Stimulated activated CD4-positive, alpha-beta T cell treated with anti-CD3 and anti-CD28 coated beads, Interleukin-15, amount 100 ng/mL, for 1 hour (primary cell): ENCODE measurements around the gene KLHL2.
"Not testable (repeated sequence)": the region's sequence is repeated elsewhere in the genome, so short reads cannot be mapped to it uniquely, and the experiment has no call there.

ENCODE experiments used
- DNase-seq, 2 donors: peaks; one replicate each; pipeline ENCODE4 v3.0.0-alpha.2; 2020; ENCODE audit warnings: low read depth in 1 of 2, low spot score in 1 of 2

KLHL2 gene

GRCh38 chr4:165199722-165200121 lies 7.6 kb upstream of the KLHL2 start:
- DNase-seq: no peak

GRCh38 chr4:165201806-165202205 lies 5.6 kb upstream of the KLHL2 start:
- DNase-seq: no peak

DNA sequence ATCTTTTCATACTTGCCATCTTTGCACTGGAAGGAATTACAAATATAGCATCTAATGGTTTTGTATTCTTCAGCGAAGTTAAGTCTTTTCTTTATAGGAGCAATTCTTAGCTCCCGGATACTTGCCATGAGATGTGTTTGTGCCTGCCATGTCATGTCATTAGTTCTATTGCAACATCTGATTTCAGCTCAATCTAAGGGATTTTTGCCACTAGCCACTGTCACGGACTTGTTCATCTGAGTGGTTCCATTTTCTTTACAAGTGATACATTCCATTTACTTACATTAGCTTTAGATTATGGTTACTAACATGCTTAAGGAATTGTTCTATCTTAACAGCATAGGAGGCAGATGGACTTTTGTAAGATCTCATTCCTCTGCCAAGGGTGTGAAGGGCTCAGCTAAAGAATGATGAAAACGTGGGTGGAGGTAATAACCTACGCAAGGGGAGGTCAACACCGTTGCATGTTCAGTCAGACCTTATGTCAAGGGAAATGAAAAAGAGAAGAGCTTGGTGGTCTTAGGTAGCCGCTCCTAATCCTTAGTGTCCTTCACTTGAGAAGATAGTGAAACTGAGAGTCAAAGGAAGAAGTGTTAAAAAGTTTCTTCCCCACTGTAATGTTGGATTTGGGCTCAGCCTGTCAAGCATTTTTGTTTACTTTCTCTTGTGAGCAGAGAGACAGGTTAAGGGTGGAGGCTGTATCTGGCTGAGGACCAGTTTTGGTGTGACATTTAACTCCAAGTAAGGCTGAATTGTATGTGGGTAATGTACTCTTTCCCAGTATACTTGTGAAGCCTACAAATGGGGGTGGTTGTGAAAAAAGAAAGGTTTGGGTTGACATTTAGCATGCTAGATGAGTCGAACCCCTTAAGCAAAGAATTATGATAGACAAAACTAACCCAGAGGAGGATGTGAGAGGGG lies 3.6 kb upstream of the KLHL2 start:
- DNase-seq: no peak

DNA sequence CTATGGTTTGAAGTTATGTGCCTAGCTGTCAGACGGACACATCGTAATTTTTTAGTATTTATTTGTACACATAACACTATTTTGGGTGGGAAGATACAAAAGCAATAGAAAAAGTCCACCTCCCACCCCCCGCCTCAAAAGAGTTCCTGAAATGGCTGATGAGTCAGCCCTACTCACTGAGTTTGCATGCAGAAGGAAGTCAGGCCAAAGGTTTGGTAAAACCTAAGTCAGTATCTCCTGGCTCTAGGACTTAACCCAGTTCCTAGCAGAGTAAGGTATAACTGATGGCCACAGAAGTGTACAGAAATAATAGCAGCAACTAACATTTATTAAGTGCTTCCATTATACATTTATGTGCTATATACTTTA lies 2.9 kb upstream of the KLHL2 start:
- DNase-seq: no peak

- DNase-seq: no peak
Observed at GRCh38 chr4:165207016-165207430, 338 bp upstream of the KLHL2 start.

DNA sequence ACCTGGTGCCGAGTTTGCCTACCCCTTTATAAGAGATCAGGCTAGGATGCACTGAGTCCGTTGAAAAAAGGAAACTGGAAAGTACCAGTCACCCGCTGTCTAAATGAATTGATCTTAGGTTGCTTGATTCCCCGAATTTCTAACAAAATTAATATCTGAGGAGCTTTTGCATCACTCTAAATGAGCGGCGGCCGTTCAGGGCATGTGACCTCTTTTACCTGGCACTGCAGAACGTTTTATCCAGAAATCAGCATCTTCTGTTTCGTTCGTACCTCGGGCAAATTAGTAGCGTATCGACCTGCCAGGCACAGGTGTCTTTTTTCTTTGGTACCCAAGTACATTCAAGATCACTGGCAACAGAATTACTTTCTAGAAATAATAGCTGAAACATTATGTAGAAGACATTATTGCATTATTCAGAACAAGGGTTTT lies 876 bp downstream of the KLHL2 start:
- no peak for DNase-seq

DNA sequence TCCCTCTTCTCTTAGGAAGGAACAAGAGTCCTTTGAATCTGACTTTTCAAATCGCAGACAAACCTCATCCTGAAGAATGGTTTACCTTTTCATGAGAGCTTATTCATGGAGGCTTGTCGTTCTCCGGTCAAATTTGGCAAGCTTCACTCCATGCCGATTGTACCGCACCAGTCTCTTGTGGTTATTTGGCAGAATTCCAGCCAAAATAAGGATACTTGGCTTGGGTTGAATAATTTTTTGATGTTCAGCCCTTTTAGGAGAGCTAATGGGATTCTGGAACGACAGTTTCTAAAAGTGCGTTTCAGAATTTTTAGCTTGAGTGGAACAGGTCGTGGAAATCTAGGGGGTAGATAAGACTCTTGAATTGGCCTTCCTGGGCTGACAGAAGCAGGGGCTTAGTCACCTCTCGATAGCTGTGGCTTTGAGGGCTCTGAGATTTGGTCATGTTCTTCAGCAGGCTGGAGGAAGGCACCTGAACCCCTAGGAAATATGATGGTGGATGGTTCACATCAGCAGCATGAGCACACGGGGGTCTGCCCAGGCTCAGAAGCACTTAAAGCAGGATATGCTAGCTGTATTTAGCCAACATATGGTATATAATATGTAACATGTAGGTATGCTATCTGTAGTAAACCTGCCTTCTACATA lies 1.5 kb downstream of the KLHL2 start:
- no peak for DNase-seq

GRCh38 chr4:165209796-165210195 lies 2.4 kb downstream of the KLHL2 start:
- no peak for DNase-seq

- no peak for DNase-seq
Observed at GRCh38 chr4:165210566-165210965, 3.2 kb downstream of the KLHL2 start.

DNA sequence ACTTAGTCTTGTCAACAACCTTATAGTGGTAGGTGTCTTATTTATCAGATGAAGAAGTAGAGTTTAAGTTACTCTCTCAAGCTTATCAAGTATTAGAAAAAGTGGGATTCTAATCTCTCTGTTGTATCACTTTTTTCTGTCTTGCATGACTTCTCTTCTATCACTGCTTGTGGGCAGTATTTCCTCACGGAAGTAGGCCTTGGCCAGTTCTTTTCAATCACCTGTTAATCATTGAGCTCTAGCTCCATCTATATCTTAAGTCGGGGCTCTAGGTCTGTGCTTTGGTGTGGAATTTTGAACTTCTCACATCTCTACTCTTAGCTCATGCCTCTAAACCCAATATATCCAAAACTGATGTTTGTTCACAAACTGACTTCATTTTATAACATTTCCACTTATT lies 5.3 kb downstream of the KLHL2 start:
- DNase-seq: not testable (repeated sequence)

DNA sequence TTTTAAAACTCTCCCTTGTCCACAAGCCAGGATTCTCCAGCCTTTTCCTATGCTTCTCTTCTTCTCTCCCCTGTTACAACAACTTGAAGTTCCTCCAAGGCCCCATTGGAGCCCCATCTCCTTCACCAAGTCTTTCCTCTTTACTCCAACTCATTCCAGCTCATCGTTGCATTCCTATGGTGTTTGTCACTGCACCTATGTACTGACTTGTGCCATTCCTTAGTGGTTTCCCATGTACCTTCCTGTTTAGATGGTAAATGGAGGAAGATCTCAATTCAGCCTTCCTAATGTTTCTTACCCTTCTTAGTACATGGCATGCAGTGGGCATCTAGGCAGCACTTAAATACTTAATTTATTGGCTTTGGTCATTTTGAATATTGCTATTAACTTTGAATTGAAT lies 6.0 kb downstream of the KLHL2 start:
- not testable (repeated sequence) for DNase-seq

DNA sequence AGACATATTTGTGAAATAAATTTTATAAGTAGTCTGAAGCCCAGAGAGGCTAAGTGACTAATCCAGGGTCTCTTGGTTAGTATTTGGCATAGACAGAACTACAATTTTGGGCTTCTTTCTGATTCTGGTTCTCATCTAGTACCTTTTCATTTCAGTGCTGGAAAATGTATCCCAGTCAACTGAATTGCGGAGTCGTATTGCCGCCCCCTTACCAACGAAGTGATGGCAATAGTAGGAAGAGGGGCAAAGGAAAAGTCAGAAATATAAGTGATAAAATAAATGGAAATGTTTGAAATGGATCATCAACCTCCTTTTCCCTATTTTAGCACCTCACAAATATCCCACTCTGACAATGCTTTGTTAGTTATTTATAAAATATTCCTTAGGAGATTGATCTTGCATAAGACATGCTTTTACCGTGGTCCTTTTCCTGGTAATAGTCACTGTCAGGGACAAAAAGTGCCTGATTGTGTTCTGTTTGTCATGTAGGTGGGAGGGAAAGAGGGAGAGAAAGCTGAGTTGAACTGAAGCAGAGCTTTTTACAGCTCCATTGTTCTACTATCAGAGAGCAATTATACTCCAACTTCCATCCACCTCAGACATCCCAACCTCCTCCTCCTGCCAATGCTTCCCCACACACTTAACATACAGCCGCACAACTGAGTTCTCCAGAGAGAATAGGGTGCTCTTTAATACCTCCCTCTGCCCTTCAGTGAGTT lies 6.8 kb downstream of the KLHL2 start:
- not testable (repeated sequence) for DNase-seq

DNA sequence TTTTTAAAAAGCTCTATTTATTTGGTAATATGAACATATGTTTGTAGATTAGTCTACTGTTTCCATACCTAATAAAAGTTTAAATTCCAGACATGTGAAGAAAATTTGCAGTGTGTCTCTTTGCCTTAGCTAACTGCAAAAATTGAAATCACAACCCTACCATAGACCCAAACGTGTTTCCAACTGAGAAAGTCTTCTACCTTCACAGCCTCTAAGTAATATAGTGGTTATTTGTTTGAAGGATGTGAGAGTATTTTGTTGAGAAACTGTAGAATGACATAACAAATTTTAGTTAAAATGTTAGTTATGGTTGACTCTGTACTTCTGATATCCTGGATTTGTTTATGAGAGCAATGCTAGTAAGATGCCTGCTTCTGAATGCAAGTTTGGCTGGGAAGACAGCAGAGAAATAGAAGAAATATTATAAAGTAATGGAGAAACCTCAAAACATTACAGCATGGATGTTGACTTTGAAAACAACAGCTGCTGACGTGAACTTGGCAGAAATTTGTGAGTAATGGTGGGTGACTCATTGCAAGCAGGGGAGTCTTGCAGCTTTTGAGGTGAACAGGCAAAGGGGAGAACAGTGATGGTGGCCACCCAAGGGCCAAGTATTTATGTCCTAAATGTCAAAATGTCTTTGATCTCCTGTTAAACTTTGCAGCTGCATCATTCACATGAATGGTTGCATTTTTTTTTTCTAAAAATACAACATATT lies 7.8 kb downstream of the KLHL2 start:
- not testable (repeated sequence) for DNase-seq

DNA sequence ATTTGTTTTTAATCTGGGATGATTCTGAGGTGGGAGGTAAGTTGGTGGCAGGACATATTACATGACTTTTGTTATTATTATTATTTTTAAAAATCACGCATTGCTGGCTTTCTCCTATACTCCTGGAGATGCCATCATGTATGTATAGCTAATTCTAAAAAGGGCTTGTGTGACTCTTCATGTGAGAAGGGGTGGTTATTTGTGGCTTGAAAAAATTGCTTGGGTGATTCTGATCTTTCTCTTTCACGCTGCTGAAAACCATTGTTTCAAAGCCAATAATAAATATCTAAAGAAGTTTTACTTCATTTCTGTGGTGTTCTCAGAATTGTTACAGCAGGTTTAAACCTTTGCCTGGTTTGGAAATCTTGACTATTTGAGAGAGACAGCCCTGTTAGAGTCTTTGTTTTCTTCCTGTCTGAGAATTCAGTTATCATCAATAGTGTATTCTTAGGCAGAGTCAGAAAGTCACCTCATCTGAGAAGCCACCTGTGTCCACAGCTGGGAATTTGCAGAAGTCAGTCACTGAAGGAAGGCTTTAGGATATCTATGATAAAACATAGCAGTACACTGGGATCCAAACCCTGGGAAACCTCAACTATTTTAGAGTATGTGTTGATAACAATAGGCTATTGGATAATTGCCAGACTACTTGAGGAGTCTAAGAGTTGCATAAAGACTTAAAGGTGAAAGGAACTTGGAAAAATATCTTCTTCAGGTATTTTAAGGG lies 8.6 kb downstream of the KLHL2 start:
- not testable (repeated sequence) for DNase-seq

- no peak for DNase-seq
Observed at GRCh38 chr4:165217325-165217724, 10.0 kb downstream of the KLHL2 start.

GRCh38 chr4:165221306-165221705 lies 13.9 kb downstream of the KLHL2 start:
- not testable (repeated sequence) for DNase-seq

DNA sequence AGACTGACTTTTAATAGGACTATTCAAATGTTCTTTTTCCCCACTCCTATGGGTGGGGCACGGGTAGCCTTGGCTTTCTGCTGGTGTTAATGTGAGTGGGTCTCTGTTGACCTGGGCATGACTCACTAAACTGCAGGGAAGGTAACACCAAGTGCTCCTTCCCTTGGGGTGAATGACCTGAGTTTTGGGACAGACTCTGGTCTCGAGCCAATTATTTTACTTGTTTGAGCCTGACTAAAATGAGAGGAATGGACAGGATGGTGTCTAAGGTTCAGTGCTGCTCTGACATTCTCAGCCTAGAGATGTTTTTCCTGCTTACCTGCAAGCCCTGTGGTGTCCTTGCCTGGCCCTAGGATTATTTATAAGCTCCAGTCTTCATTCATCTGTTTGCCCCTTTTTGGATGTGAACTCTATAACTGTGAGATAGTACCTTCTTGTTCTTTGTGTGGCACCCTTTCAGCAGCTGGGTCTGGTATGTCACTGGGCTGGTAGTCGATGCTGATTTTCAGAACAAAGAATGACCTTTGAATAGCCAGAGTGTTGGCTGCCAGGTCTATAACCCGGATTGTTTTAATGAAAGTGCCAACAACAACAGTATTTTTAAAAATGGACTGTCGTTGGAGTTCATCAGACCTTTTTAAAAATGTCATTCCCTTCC lies 14.8 kb downstream of the KLHL2 start:
- DNase-seq: not testable (repeated sequence)

- DNase-seq: no peak
Observed at GRCh38 chr4:165222651-165222994, 15.3 kb downstream of the KLHL2 start.

GRCh38 chr4:165227401-165227800 lies 20.0 kb downstream of the KLHL2 start:
- DNase-seq: not testable (repeated sequence)
